ENCODE results near the gene SENP2.
A peak's percentile ranks its signal among the peaks of the same experiment; 100 is the strongest.
"Not testable (repeated sequence)": the region's sequence is repeated elsewhere in the genome, so short reads cannot be mapped to it uniquely, and the experiment has no call there.

Gene SENP2

GRCh38 chr3:185552358-185552877 lies 33.7 kb upstream of the SENP2 start, which contains the start of gene LIPH:
LIPH (minus strand) TSS chr3:185552588; CDS start chr3:185552471, 117 bp downstream.
- TF ChIP-seq, protein P1, sequence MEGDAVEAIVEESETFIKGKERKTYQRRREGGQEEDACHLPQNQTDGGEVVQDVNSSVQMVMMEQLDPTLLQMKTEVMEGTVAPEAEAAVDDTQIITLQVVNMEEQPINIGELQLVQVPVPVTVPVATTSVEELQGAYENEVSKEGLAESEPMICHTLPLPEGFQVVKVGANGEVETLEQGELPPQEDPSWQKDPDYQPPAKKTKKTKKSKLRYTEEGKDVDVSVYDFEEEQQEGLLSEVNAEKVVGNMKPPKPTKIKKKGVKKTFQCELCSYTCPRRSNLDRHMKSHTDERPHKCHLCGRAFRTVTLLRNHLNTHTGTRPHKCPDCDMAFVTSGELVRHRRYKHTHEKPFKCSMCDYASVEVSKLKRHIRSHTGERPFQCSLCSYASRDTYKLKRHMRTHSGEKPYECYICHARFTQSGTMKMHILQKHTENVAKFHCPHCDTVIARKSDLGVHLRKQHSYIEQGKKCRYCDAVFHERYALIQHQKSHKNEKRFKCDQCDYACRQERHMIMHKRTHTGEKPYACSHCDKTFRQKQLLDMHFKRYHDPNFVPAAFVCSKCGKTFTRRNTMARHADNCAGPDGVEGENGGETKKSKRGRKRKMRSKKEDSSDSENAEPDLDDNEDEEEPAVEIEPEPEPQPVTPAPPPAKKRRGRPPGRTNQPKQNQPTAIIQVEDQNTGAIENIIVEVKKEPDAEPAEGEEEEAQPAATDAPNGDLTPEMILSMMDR (conservative IDR thresholded peaks at IDR 0.05; ENCODE audit: low read depth): no peak
- CTCF ChIA-PET: interaction anchor here (0.8 kb wide), 1 partner anchor 244 kb away, joined by 6 read pairs; no protein-coding TSS in a partner anchor
- H3K27ac ChIP-seq: no peak within 1 kb of the TSS
- POLR2A ChIA-PET (ENCODE audit: low non-redundant PET): interaction anchor here (0.6 kb wide), 1 partner anchor 201 kb away, joined by 7 read pairs; no protein-coding TSS in a partner anchor
- no peak for DNase-seq (ENCODE audit: low spot score)

GRCh38 chr3:185555101-185555501 lies 31.0 kb upstream of the SENP2 start:
- no peak for DNase-seq (ENCODE audit: low spot score)
- CTCF ChIA-PET: interaction anchor here (0.7 kb wide), 1 partner anchor 67 kb away, joined by 3 read pairs; no protein-coding TSS in a partner anchor

DNA sequence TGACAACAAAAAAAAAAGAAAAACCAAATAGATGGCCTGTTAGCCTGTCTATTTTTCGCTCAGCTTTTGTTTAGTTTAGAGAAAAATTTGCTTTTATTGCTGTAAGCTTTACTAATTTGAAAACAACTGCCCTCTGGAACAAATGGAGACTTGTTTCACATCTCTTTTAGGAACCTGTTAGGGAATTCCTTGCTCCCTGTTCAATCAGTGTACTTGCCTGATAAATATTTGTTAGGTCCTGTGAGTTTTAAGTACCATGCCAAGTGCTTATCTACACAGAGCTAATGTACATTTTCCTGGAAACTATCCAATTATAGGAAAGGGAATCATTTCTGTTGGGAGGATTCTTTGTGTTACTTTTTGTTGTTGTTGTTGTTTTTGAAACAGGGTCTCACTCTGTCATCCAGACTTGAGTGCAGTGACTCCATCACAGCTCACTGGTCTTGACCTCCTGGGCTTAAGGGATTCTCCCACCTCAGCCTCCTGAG lies 30.2 kb upstream of the SENP2 start:
- ChIA-PET POLR2A (ENCODE audit: low non-redundant PET) (no interaction called here), CTCF (interaction anchor here (0.6 kb wide), 1 partner anchor 305 kb away, joined by 5 read pairs; no protein-coding TSS in a partner anchor)
- H3K27ac ChIP-seq: no peak overlapping the region
- no peak for DNase-seq (ENCODE audit: low spot score)
- TF ChIP-seq, protein P1 (conservative IDR thresholded peaks at IDR 0.05; ENCODE audit: low read depth): no peak

More at GRCh38 chr3:185555101-185555501, 31.0 kb upstream of the SENP2 start:
- H3K27ac ChIP-seq: no peak overlapping the region
- POLR2A ChIA-PET (ENCODE audit: low non-redundant PET): no interaction called here
- TF ChIP-seq, protein P1 (conservative IDR thresholded peaks at IDR 0.05; ENCODE audit: low read depth): no peak

- CTCF ChIA-PET: interaction anchor here (0.6 kb wide), 1 partner anchor 305 kb away, joined by 5 read pairs; no protein-coding TSS in a partner anchor
- H3K27ac ChIP-seq; DNase-seq (ENCODE audit: low spot score); POLR2A ChIA-PET (ENCODE audit: low non-redundant PET): not testable (repeated sequence)
These were observed 29.5 kb upstream of the SENP2 start for GRCh38 chr3:185556640-185557039.

GRCh38 chr3:185558395-185558794 lies 27.7 kb upstream of the SENP2 start:
- peak; percentile 76 for DNase-seq (ENCODE audit: low spot score)
- ChIA-PET CTCF (interaction anchor here (0.5 to 1.7 kb wide), 6 partner anchors 17 to 303 kb away, joined by 3 to 14 read pairs (median 3); no protein-coding TSS in a partner anchor), POLR2A (ENCODE audit: low non-redundant PET) (no interaction called here)
- no peak overlapping the region for H3K27ac ChIP-seq
- TF ChIP-seq, protein P1 (conservative IDR thresholded peaks at IDR 0.05; ENCODE audit: low read depth): no peak

- TF ChIP-seq, protein P1 (conservative IDR thresholded peaks at IDR 0.05; ENCODE audit: low read depth): no peak
- ChIA-PET POLR2A (ENCODE audit: low non-redundant PET) (interaction anchor here (1.1 kb wide), 1 partner anchor 27 kb away, joined by 3 read pairs; the partner anchor contains the start of gene SENP2), CTCF (interaction anchor here (0.6 to 1.7 kb wide), 6 partner anchors 15 to 196 kb away, joined by 3 to 14 read pairs (median 3); no protein-coding TSS in a partner anchor)
- H3K27ac ChIP-seq: no peak overlapping the region
- no peak for DNase-seq (ENCODE audit: low spot score)
These were observed 26.4 kb upstream of the SENP2 start for GRCh38 chr3:185559706-185560090.

DNA sequence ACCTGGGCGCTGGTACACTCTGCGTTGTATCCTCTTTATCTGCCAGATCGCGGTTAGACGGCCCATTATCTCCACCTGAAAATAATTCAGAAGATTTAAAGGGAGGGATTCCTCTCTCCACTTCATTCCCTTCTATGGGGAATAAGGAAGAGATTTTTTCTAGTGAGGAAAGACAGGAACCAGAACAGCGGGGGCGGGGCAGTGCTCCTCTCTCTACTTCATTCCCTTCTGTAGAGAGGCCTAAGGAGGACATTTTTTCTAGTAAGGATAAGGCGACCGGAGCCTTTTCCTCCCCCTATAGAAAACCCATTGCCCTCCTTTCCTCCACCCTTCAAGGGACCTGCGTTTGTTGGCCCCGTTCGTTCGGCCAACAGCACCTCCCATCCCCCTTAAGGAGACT lies 25.4 kb upstream of the SENP2 start:
- CTCF ChIA-PET: no interaction called here
- POLR2A ChIA-PET (ENCODE audit: low non-redundant PET): interaction anchor here (1.1 kb wide), 1 partner anchor 26 kb away, joined by 3 read pairs; the partner anchor contains the start of gene SENP2
- H3K27ac ChIP-seq: no peak overlapping the region
- DNase-seq (ENCODE audit: low spot score): no peak
- TF ChIP-seq, protein P1 (conservative IDR thresholded peaks at IDR 0.05; ENCODE audit: low read depth): no peak
